GM18505 (cell line): ENCODE results near the gene ANTXRL.
"Not testable (repeated sequence)": the region's sequence is repeated elsewhere in the genome, so short reads cannot be mapped to it uniquely, and the experiment has no call there.

Experiments
- ATAC-seq: cut with Tn5 transposase; IDR thresholded peaks from one replicate; pipeline ENCODE4 v1.9.1; 2021; ENCODE audit not compliant: unreplicated experiment
- POLR2A ChIP-seq: IDR thresholded peaks from 4 replicates; pipeline ENCODE4 v1.6.1; 2011; ENCODE audit warnings: borderline replicate concordance; ENCODE audit not compliant: insufficient read depth, insufficient read length; ENCODE audit errors: extremely low read depth

The ANTXRL gene

GRCh38 chr10:46266306-46266985 is 20.4 kb upstream of the ANTXRL start:
- no peak for ATAC-seq

GRCh38 chr10:46267132-46267985 is 19.4 kb upstream of the ANTXRL start:
- TF ChIP-seq POLR2A: no peak
- ATAC-seq: no peak

More at GRCh38 chr10:46266306-46266985, 20.4 kb upstream of the ANTXRL start:
- TF ChIP-seq POLR2A: no peak

- peak; percentile 70 for ATAC-seq
Observed at GRCh38 chr10:46268076-46268881, 18.5 kb upstream of the ANTXRL start.

GRCh38 chr10:46269554-46270053 is 17.2 kb upstream of the ANTXRL start:
- TF ChIP-seq POLR2A: peak; percentile 25
- not testable (repeated sequence) for ATAC-seq

More at GRCh38 chr10:46268076-46268881, 18.5 kb upstream of the ANTXRL start:
- TF ChIP-seq POLR2A: peak; percentile 21

GRCh38 chr10:46270086-46270811 is 16.5 kb upstream of the ANTXRL start:
- ATAC-seq: no peak
- no peak for TF ChIP-seq POLR2A

GRCh38 chr10:46270963-46271530 is 15.8 kb upstream of the ANTXRL start:
- ATAC-seq: not testable (repeated sequence)

- not testable (repeated sequence) for ATAC-seq
Observed at GRCh38 chr10:46271795-46272499, 14.8 kb upstream of the ANTXRL start.

GRCh38 chr10:46272863-46273415 is 13.9 kb upstream of the ANTXRL start:
- no peak for ATAC-seq
- no peak for TF ChIP-seq POLR2A

GRCh38 chr10:46273506-46274477 is 13.0 kb upstream of the ANTXRL start:
- no peak for TF ChIP-seq POLR2A
- no peak for ATAC-seq

- no peak for ATAC-seq
- no peak for TF ChIP-seq POLR2A
Observed at GRCh38 chr10:46277840-46278239, 9.0 kb upstream of the ANTXRL start.

GRCh38 chr10:46282421-46282831 is 4.4 kb upstream of the ANTXRL start:
- not testable (repeated sequence) for ATAC-seq
